SK-N-MC (cell line): Measurements from ENCODE around the gene CD59.

Experiments used
- DNase-seq: peaks from one replicate; pipeline ENCODE4 v3.0.0-alpha.2; 2011; ENCODE audit warnings: low read depth, low spot score
- H3K27ac ChIP-seq: fragments of 200-600 bp; sonication (generic); 2 replicates; pipeline ENCODE4 v1.5.1; 2016; ENCODE audit warnings: mixed run types
- H3K36me3 ChIP-seq: fragments of 200-600 bp; sonication (generic); 2 replicates; pipeline ENCODE4 v1.6.1; 2017; ENCODE audit warnings: antibody characterized with exemption, low read length, mixed read lengths; ENCODE audit not compliant: insufficient read depth
- H3K4me3 ChIP-seq: fragments of 200-600 bp; sonication (generic); 2 replicates; pipeline ENCODE4 v1.5.1; 2016
- H3K9ac ChIP-seq: fragments of 200-600 bp; sonication (generic); 2 replicates; pipeline ENCODE4 v1.8.0; 2017; ENCODE audit warnings: mixed run types, mixed read lengths; ENCODE audit not compliant: insufficient read length
- H3K9me3 ChIP-seq: fragments of 200-600 bp; sonication (generic); 2 replicates; pipeline ENCODE4 v1.6.1; 2017; ENCODE audit warnings: low read depth, mild to moderate bottlenecking, antibody characterized with exemption, low read length, moderate library complexity, mixed read lengths
- EZH2 ChIP-seq: fragments of 200-600 bp; sonication (generic); IDR thresholded peaks from one replicate; pipeline ENCODE4 v1.6.1; 2017; ENCODE audit warnings: antibody characterized with exemption
- FOXP2 ChIP-seq: optimal IDR thresholded peaks from 2 replicates; pipeline ENCODE3; 2011; ENCODE audit warnings: mild to moderate bottlenecking, moderate library complexity; ENCODE audit not compliant: insufficient read depth; ENCODE audit errors: extremely low read length, control extremely low read depth
- POLR2AphosphoS5 ChIP-seq: IDR thresholded peaks from 2 replicates; pipeline ENCODE4 v1.6.1; 2012; ENCODE audit warnings: mild to moderate bottlenecking, low read depth, low read length, borderline replicate concordance

Gene CD59

GRCh38 chr11:33672273-33672672, 64.0 kb downstream of the CD59 start:
- TF ChIP-seq EZH2 = no peak
- no peak for TF ChIP-seq POLR2AphosphoS5
- TF ChIP-seq FOXP2 = no peak
- no peak overlapping the region for H3K4me3 ChIP-seq
- DNase-seq = no peak
- no peak overlapping the region for H3K9ac ChIP-seq
- H3K27ac ChIP-seq = no peak overlapping the region
- H3K36me3 ChIP-seq = no peaks in the 10 kb centered on the region
- no peaks in the 10 kb centered on the region for H3K9me3 ChIP-seq

- Histone ChIP-seq H3K4me3 (no peak overlapping the region), H3K9me3 (no peaks in the 10 kb centered on the region), H3K9ac (no peak overlapping the region), H3K27ac (no peak overlapping the region), H3K36me3 (no peaks in the 10 kb centered on the region)
- DNase-seq = no peak
- TF ChIP-seq EZH2 = no peak
- TF ChIP-seq POLR2AphosphoS5 = no peak
- TF ChIP-seq FOXP2 = no peak
These were observed 65.8 kb downstream of the CD59 start for GRCh38 chr11:33670250-33671011.

- Histone ChIP-seq H3K27ac (no peak overlapping the region), H3K36me3 (no peaks in the 10 kb centered on the region), H3K4me3 (no peak overlapping the region), H3K9ac (no peak overlapping the region), H3K9me3 (no peaks in the 10 kb centered on the region)
- no peak for TF ChIP-seq EZH2
- TF ChIP-seq POLR2AphosphoS5 = no peak
- TF ChIP-seq FOXP2 = no peak
- no peak for DNase-seq
These were observed 66.5 kb downstream of the CD59 start for GRCh38 chr11:33669598-33670249.

- Histone ChIP-seq H3K36me3 (no peaks in the 10 kb centered on the region), H3K9ac (no peak overlapping the region), H3K4me3 (no peak overlapping the region), H3K27ac (no peak overlapping the region), H3K9me3 (no peaks in the 10 kb centered on the region)
- no peak for DNase-seq
- TF ChIP-seq EZH2 = no peak
These were observed 67.1 kb downstream of the CD59 start for GRCh38 chr11:33668951-33669596.

- TF ChIP-seq FOXP2 (no peak), POLR2AphosphoS5 (no peak)
- H3K9ac ChIP-seq = no peak overlapping the region
- no peaks in the 10 kb centered on the region for H3K9me3 ChIP-seq
- no peak for DNase-seq
- H3K27ac ChIP-seq = no peak overlapping the region
- H3K36me3 ChIP-seq = no peaks in the 10 kb centered on the region
- H3K4me3 ChIP-seq = no peak overlapping the region
These were observed 67.8 kb downstream of the CD59 start for GRCh38 chr11:33668468-33668825.

- H3K36me3 ChIP-seq = no peaks in the 10 kb centered on the region
- TF ChIP-seq POLR2AphosphoS5 (no peak), FOXP2 (no peak), EZH2 (no peak)
These were observed 68.3 kb downstream of the CD59 start for GRCh38 chr11:33667819-33668467.

GRCh38 chr11:33665350-33666106, 70.7 kb downstream of the CD59 start:
- H3K27ac ChIP-seq = no peak overlapping the region
- TF ChIP-seq FOXP2 (no peak), POLR2AphosphoS5 (no peak), EZH2 (no peak)
- no peaks in the 10 kb centered on the region for H3K9me3 ChIP-seq
- DNase-seq = no peak
- H3K9ac ChIP-seq = no peak overlapping the region
- H3K36me3 ChIP-seq = no peaks in the 10 kb centered on the region
- H3K4me3 ChIP-seq = no peak overlapping the region

More at GRCh38 chr11:33667819-33668467, 68.3 kb downstream of the CD59 start:
- Histone ChIP-seq H3K9me3 (no peaks in the 10 kb centered on the region), H3K4me3 (no peak overlapping the region), H3K27ac (no peak overlapping the region), H3K9ac (no peak overlapping the region)
- DNase-seq = no peak

GRCh38 chr11:33664827-33665226, 71.4 kb downstream of the CD59 start:
- Histone ChIP-seq H3K27ac (no peak overlapping the region), H3K4me3 (no peak overlapping the region), H3K9ac (no peak overlapping the region), H3K9me3 (no peaks in the 10 kb centered on the region), H3K36me3 (no peaks in the 10 kb centered on the region)
- TF ChIP-seq EZH2 (no peak), POLR2AphosphoS5 (no peak), FOXP2 (no peak)
- no peak for DNase-seq
